Body of pancreas (tissue), 4 donors: ENCODE measurements around the gene CREM. TPM values are rescaled to one million over a fixed set of nuclear protein-coding genes. Genes with fewer than 3 reads are reported as not detected.

Experiments used
- ATAC-seq: fragments of 150-250 bp; one replicate; pipeline ENCODE4 v1.9.1; 2016
- DNase-seq, 4 donors: peaks; one replicate each; pipeline ENCODE4 v3.0.0-alpha.2; 2019
- H3K27ac ChIP-seq, 4 donors: fragments of 200-600 bp; sonication (generic); 1 replicate in 3 of 4; 2 replicates in 1 of 4; pipeline versions ENCODE4 v1.5.1 to v1.6.1; 2016 to 2019; ENCODE audit warnings: mild to moderate bottlenecking in 1 of 4, mixed read lengths in 1 of 4, moderate library complexity in 1 of 4
- H3K27me3 ChIP-seq, 2 donors: fragments of 200-600 bp; sonication (generic); one replicate each; pipeline ENCODE4 v1.6.0; 2016; ENCODE audit warnings: mild to moderate bottlenecking in 1 of 2
- H3K36me3 ChIP-seq, 2 donors: fragments of 200-600 bp; sonication (generic); replicated peaks in 1 of 2; 2 replicates each; pipeline ENCODE4 v1.5.1; 2016; ENCODE audit warnings: low read depth in 2 of 2; ENCODE audit not compliant: insufficient read depth in 1 of 2
- H3K4me1 ChIP-seq: fragments of 200-600 bp; sonication (generic); one replicate; pipeline ENCODE4 v1.6.0; 2016
- H3K4me3 ChIP-seq, 2 donors: fragments of 200-600 bp; sonication (generic); 1 replicate in 1 of 2; 2 replicates in 1 of 2; pipeline ENCODE4 v1.5.1; 2016 to 2019
- H3K9me3 ChIP-seq, 3 donors: fragments of 200-600 bp; sonication (generic); 1 replicate in 2 of 3; 2 replicates in 1 of 3; pipeline ENCODE4 v1.5.1; 2016
- POLR2A ChIP-seq, 3 donors: fragments of 450-650 bp; IDR thresholded peaks; one replicate each; pipeline ENCODE4 v1.6.1; 2016; ENCODE audit warnings: antibody characterized with exemption in 3 of 3, mild to moderate bottlenecking in 2 of 3
- WGBS, 2 donors: methylation state at CpG; one replicate each; pipeline ENCODE4 v1.1.5; 2017; 5-methylcytosine and 5-hydroxymethylcytosine counted together
- intact Hi-C: fragments of 100-400 bp; cut with DNase I; formaldehyde crosslinking; loops from one replicate; pipeline ENCODE4 v1.15.1; 2023
- total RNA-seq, 2 donors: library from RNA; depleted of rRNA; stranded (reverse); fragments of >200 nt; gene quantifications; one replicate each; pipeline ENCODE4 v1.1.0, GENCODE V29; 2016
- TF ChIP-seq, protein P1 (sequence below), 7 experiments: fragments of 450-650 bp in 4 of 7; fragments of 200-600 bp in 3 of 7; sonication (generic) in 3 of 7; IDR thresholded peaks; one replicate each; pipeline ENCODE4 v1.5.1; 2016 to 2019; ENCODE audit warnings: antibody characterized with exemption in 7 of 7

Gene CREM
- total RNA-seq, 2 donors from 2014 or later: 10.5 to 26.7 TPM

GRCh38 chr10:35184527-35185171 lies 58.0 kb downstream of the CREM start:
- no peak for ATAC-seq
- H3K27ac ChIP-seq: no peak overlapping the region
- no peak overlapping the region for H3K4me3 ChIP-seq
- WGBS, 2 donors: 62% methylated on average over 4 of the region's 4 CpGs
- no peak for TF ChIP-seq POLR2A (IDR thresholded peaks at IDR 0.05)
- TF ChIP-seq, protein P1, sequence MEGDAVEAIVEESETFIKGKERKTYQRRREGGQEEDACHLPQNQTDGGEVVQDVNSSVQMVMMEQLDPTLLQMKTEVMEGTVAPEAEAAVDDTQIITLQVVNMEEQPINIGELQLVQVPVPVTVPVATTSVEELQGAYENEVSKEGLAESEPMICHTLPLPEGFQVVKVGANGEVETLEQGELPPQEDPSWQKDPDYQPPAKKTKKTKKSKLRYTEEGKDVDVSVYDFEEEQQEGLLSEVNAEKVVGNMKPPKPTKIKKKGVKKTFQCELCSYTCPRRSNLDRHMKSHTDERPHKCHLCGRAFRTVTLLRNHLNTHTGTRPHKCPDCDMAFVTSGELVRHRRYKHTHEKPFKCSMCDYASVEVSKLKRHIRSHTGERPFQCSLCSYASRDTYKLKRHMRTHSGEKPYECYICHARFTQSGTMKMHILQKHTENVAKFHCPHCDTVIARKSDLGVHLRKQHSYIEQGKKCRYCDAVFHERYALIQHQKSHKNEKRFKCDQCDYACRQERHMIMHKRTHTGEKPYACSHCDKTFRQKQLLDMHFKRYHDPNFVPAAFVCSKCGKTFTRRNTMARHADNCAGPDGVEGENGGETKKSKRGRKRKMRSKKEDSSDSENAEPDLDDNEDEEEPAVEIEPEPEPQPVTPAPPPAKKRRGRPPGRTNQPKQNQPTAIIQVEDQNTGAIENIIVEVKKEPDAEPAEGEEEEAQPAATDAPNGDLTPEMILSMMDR (IDR thresholded peaks at IDR 0.05): no peak
- intact Hi-C loops: no loop called here
- no peaks in the 10 kb centered on the region for H3K9me3 ChIP-seq
- no peaks in the 10 kb centered on the region for H3K27me3 ChIP-seq
- no peaks in the 10 kb centered on the region for H3K4me1 ChIP-seq
- H3K36me3 ChIP-seq: no peaks in the 10 kb centered on the region
- DNase-seq: no peak

GRCh38 chr10:35185260-35186034 lies 58.8 kb downstream of the CREM start:
- Histone ChIP-seq H3K4me3 (no peak overlapping the region), H3K27ac (no peak overlapping the region), H3K27me3 (no peaks in the 10 kb centered on the region), H3K9me3 (no peaks in the 10 kb centered on the region), H3K4me1 (no peaks in the 10 kb centered on the region), H3K36me3 (no peaks in the 10 kb centered on the region)
- 79 to 82% methylated on average over 8 of the region's 8 CpGs for WGBS, 2 donors
- DNase-seq: no peak
- ATAC-seq: no peak
- intact Hi-C loops: no loop called here
- TF ChIP-seq, protein P1 (IDR thresholded peaks at IDR 0.05): no peak
- no peak for TF ChIP-seq POLR2A (IDR thresholded peaks at IDR 0.05)

- Histone ChIP-seq H3K36me3 (no peaks in the 10 kb centered on the region), H3K27me3 (no peaks in the 10 kb centered on the region), H3K9me3 (no peaks in the 10 kb centered on the region), H3K27ac (no peak overlapping the region), H3K4me1 (no peaks in the 10 kb centered on the region), H3K4me3 (no peak overlapping the region)
- TF ChIP-seq, protein P1 (IDR thresholded peaks at IDR 0.05): no peak
- TF ChIP-seq POLR2A (IDR thresholded peaks at IDR 0.05): no peak
- WGBS, 2 donors: 96 to 98% methylated on average over 3 of the region's 3 CpGs
- DNase-seq: no peak
- intact Hi-C loops: no loop called here
- ATAC-seq: no peak
Observed at GRCh38 chr10:35188954-35189353, 62.3 kb downstream of the CREM start.

DNA sequence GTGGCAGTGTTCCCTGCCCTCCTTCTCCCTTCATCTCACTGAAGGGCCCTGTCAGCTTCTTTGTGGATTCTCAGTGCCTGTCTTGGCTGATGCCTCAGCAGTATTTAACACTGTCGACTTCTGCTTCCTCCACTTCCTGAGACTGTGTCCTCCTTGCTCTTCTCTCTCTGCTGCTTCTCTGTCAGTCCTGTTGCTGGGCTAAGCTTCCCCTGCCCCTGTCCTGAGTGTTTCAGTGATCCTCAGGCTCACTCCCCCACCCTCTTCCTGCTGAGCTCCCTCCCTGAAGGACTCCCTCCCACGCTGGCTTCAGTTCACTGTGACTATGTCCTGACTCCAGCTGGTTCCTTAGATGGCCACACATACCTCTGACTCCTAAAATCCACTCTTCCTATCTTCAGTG lies 64.9 kb downstream of the CREM start:
- peak in 1 of 4 donors; percentile 67 for DNase-seq
- intact Hi-C loops: no loop called here
- ATAC-seq: no peak

More for the DNA sequence above, 64.9 kb downstream of the CREM start:
- 59 to 80% methylated on average over 2 of the region's 2 CpGs for WGBS, 2 donors
- Histone ChIP-seq H3K27ac (peak overlapping the region in 1 of 4 donors; percentile 60), H3K9me3 (no peaks in the 10 kb centered on the region), H3K4me3 (no peak overlapping the region), H3K4me1 (peaks cover 11% of the 10 kb centered on the region), H3K36me3 (no peaks in the 10 kb centered on the region), H3K27me3 (no peaks in the 10 kb centered on the region)
- TF ChIP-seq POLR2A (IDR thresholded peaks at IDR 0.05): peak in 1 of 3 donors; percentile 57
- TF ChIP-seq, protein P1 (IDR thresholded peaks at IDR 0.05): no peak
